ENCODE results near the gene KPNA5. TPM values are rescaled to one million over a fixed set of nuclear protein-coding genes. Genes with fewer than 3 reads are reported as not detected.
A peak's percentile ranks its signal among the peaks of the same experiment; 100 is the strongest.
"Not testable (repeated sequence)": the region's sequence is repeated elsewhere in the genome, so short reads cannot be mapped to it uniquely, and the experiment has no call there.

Gene KPNA5
- total and polyA plus RNA-seq, 3 experiments from 2014 or later, result 11.3 to 13.5 (median 12.0) TPM

- Mint-ChIP-seq H3K4me1 (peaks cover 49 to 67% (median 64%) of the 10 kb centered on the region in 3 donors), H3K36me3 (peaks cover 0 to 47% (median 17%) of the 10 kb centered on the region in 3 donors), H3K9me3 (no peaks in the 10 kb centered on the region), H3K27ac (peak overlapping the region in 5 of 8 donors; percentile 9 to 46 (median 21)), H3K27me3 (no peaks in the 10 kb centered on the region), H3K4me3 (peak overlapping the region in 1 of 7 donors; percentile 1)
- Histone ChIP-seq H3K27ac (ENCODE audit: low read depth, low read length) (no peak overlapping the region), H3K27me3 (ENCODE audit: insufficient read depth, low read length, poor library complexity, severe bottlenecking) (no peaks in the 10 kb centered on the region), H3K4me1 (ENCODE audit: insufficient read depth, low read length) (peaks cover 27% of the 10 kb centered on the region), H3K36me3 (ENCODE audit: insufficient read depth, low read length) (no peaks in the 10 kb centered on the region), H3K4me3 (ENCODE audit: low read length) (no peak overlapping the region), H3K9me3 (ENCODE audit: low read length) (no peaks in the 10 kb centered on the region)
- ChIA-PET POLR2A (no interaction called here), CTCF (interaction anchor here (0.8 to 1.6 kb wide), 2 partner anchors 14 to 374 kb away, joined by 3 to 4 read pairs; no protein-coding TSS in a partner anchor)
- DNase-seq, result no peak
Observed at GRCh38 chr6:116662202-116662601, 18.8 kb upstream of the KPNA5 start.

- Histone ChIP-seq H3K36me3 (ENCODE audit: insufficient read depth, low read length) (no peaks in the 10 kb centered on the region), H3K9me3 (ENCODE audit: low read length) (no peaks in the 10 kb centered on the region), H3K4me3 (ENCODE audit: low read length) (no peak overlapping the region), H3K27me3 (ENCODE audit: insufficient read depth, low read length, poor library complexity, severe bottlenecking) (no peaks in the 10 kb centered on the region), H3K4me1 (ENCODE audit: insufficient read depth, low read length) (peaks cover 36% of the 10 kb centered on the region), H3K27ac (ENCODE audit: low read depth, low read length) (no peak overlapping the region)
- peak overlapping the region in 2 of 8 donors; percentile 2 to 20 for H3K27ac Mint-ChIP-seq
- CTCF ChIA-PET, result no interaction called here
- POLR2A ChIA-PET, result no interaction called here
- no peak overlapping the region for H3K4me3 Mint-ChIP-seq
- no peaks in the 10 kb centered on the region for H3K9me3 Mint-ChIP-seq
- H3K27me3 Mint-ChIP-seq, result peaks cover 0 to 2% of the 10 kb centered on the region in 2 donors
- peaks cover 59 to 78% (median 74%) of the 10 kb centered on the region in 3 donors for H3K4me1 Mint-ChIP-seq
- H3K36me3 Mint-ChIP-seq, result peaks cover 0 to 41% (median 17%) of the 10 kb centered on the region in 3 donors
- DNase-seq, result no peak
Observed at GRCh38 chr6:116663308-116663707, 17.7 kb upstream of the KPNA5 start.

- H3K4me1 ChIP-seq (ENCODE audit: insufficient read depth, low read length), result peaks cover 36% of the 10 kb centered on the region
- H3K4me3 ChIP-seq (ENCODE audit: low read length); H3K27ac Mint-ChIP-seq; H3K27me3 ChIP-seq (ENCODE audit: insufficient read depth, low read length, poor library complexity, severe bottlenecking); H3K9me3 ChIP-seq (ENCODE audit: low read length); H3K27ac ChIP-seq (ENCODE audit: low read depth, low read length); H3K36me3 ChIP-seq (ENCODE audit: insufficient read depth, low read length); H3K9me3 Mint-ChIP-seq; DNase-seq; H3K27me3 Mint-ChIP-seq: not testable (repeated sequence)
- ChIA-PET POLR2A (interaction anchor here (0.7 kb wide), 1 partner anchor 275 kb away, joined by 3 read pairs; no protein-coding TSS in a partner anchor), CTCF (interaction anchor here (0.9 kb wide), 1 partner anchor 18 kb away, joined by 3 read pairs; no protein-coding TSS in a partner anchor)
- peaks cover 0 to 38% (median 16%) of the 10 kb centered on the region in 3 donors for H3K36me3 Mint-ChIP-seq
- H3K4me1 Mint-ChIP-seq, result peaks cover 62 to 81% (median 78%) of the 10 kb centered on the region in 3 donors
- H3K4me3 Mint-ChIP-seq, result peak overlapping the region in 4 of 7 donors; percentile 7 to 58 (median 24)
Observed at GRCh38 chr6:116664169-116664568, 16.8 kb upstream of the KPNA5 start.

- no peaks in the 10 kb centered on the region for H3K36me3 ChIP-seq (ENCODE audit: insufficient read depth, low read length)
- peaks cover 57 to 70% (median 68%) of the 10 kb centered on the region in 3 donors for H3K4me1 Mint-ChIP-seq
- H3K36me3 Mint-ChIP-seq, result peaks cover 2 to 31% (median 11%) of the 10 kb centered on the region in 3 donors
- H3K4me3 Mint-ChIP-seq, result peak overlapping the region; percentile 21 to 68 (median 49)
- no peak for DNase-seq
- ChIA-PET POLR2A (no interaction called here), CTCF (interaction anchor here (1.1 kb wide), 1 partner anchor 94 kb away, joined by 3 read pairs; the partner anchor contains the start of gene RWDD1)
- H3K27me3 ChIP-seq (ENCODE audit: insufficient read depth, low read length, poor library complexity, severe bottlenecking), result no peaks in the 10 kb centered on the region
- peak overlapping the region; percentile 36 for H3K27ac ChIP-seq (ENCODE audit: low read depth, low read length)
- H3K4me3 ChIP-seq (ENCODE audit: low read length), result no peak overlapping the region
- H3K4me1 ChIP-seq (ENCODE audit: insufficient read depth, low read length), result peaks cover 36% of the 10 kb centered on the region
- H3K27me3 Mint-ChIP-seq, result peaks cover 3 to 6% of the 10 kb centered on the region in 2 donors
- H3K27ac Mint-ChIP-seq, result peak overlapping the region in 2 of 8 donors; percentile 15 to 68
- no peaks in the 10 kb centered on the region for H3K9me3 ChIP-seq (ENCODE audit: low read length)
- H3K9me3 Mint-ChIP-seq, result no peaks in the 10 kb centered on the region
Observed at GRCh38 chr6:116665464-116665863, 15.5 kb upstream of the KPNA5 start.

- Mint-ChIP-seq H3K27ac (peak overlapping the region in 3 of 8 donors; percentile 6 to 66 (median 36)), H3K27me3 (peaks cover 7 to 9% of the 10 kb centered on the region in 2 donors), H3K9me3 (no peaks in the 10 kb centered on the region), H3K4me1 (peaks cover 50 to 61% (median 60%) of the 10 kb centered on the region in 3 donors), H3K36me3 (peaks cover 3 to 25% (median 11%) of the 10 kb centered on the region in 3 donors), H3K4me3 (peak overlapping the region in 6 of 7 donors; percentile 17 to 65 (median 56))
- no peak for DNase-seq
- ChIA-PET CTCF (interaction anchor here (1.1 kb wide), 1 partner anchor 96 kb away, joined by 3 read pairs; the partner anchor contains the start of gene RWDD1), POLR2A (no interaction called here)
- Histone ChIP-seq H3K9me3 (ENCODE audit: low read length) (no peaks in the 10 kb centered on the region), H3K4me3 (ENCODE audit: low read length) (peak overlapping the region; percentile 10), H3K4me1 (ENCODE audit: insufficient read depth, low read length) (peaks cover 36% of the 10 kb centered on the region), H3K27me3 (ENCODE audit: insufficient read depth, low read length, poor library complexity, severe bottlenecking) (no peaks in the 10 kb centered on the region), H3K27ac (ENCODE audit: low read depth, low read length) (peak overlapping the region; percentile 10), H3K36me3 (ENCODE audit: insufficient read depth, low read length) (no peaks in the 10 kb centered on the region)
Observed at GRCh38 chr6:116666869-116667268, 14.1 kb upstream of the KPNA5 start.

- peak overlapping the region; percentile 79 for H3K4me3 ChIP-seq (ENCODE audit: low read length)
- peak overlapping the region in 6 of 8 donors; percentile 98 to 99 (median 99) for H3K27ac Mint-ChIP-seq
- H3K4me3 Mint-ChIP-seq, result peak overlapping the region; percentile 95 to 100 (median 99)
- POLR2A ChIA-PET, result interaction anchor here (0.6 kb wide), 1 partner anchor 12 kb away, joined by 3 read pairs; no protein-coding TSS in a partner anchor
- no peaks in the 10 kb centered on the region for H3K9me3 Mint-ChIP-seq
- H3K9me3 ChIP-seq (ENCODE audit: low read length), result no peaks in the 10 kb centered on the region
- no peaks in the 10 kb centered on the region for H3K27me3 ChIP-seq (ENCODE audit: insufficient read depth, low read length, poor library complexity, severe bottlenecking)
- H3K27ac ChIP-seq (ENCODE audit: low read depth, low read length), result peak overlapping the region; percentile 85
- no peak for DNase-seq
- CTCF ChIA-PET, result interaction anchor here (0.9 to 1.5 kb wide), 2 partner anchors 11 to 18 kb away, joined by 3 to 4 read pairs; no protein-coding TSS in a partner anchor
- peaks cover 43 to 54% (median 53%) of the 10 kb centered on the region in 3 donors for H3K4me1 Mint-ChIP-seq
- peaks cover 11 to 12% of the 10 kb centered on the region in 2 donors for H3K27me3 Mint-ChIP-seq
- H3K4me1 ChIP-seq (ENCODE audit: insufficient read depth, low read length), result peaks cover 36% of the 10 kb centered on the region
- no peaks in the 10 kb centered on the region for H3K36me3 ChIP-seq (ENCODE audit: insufficient read depth, low read length)
- peaks cover 3 to 23% (median 7%) of the 10 kb centered on the region in 3 donors for H3K36me3 Mint-ChIP-seq
Observed at GRCh38 chr6:116667623-116668022, 13.4 kb upstream of the KPNA5 start.

GRCh38 chr6:116672306-116672705, 8.7 kb upstream of the KPNA5 start:
- POLR2A ChIA-PET, result no interaction called here
- no peak for DNase-seq
- no peaks in the 10 kb centered on the region for H3K9me3 ChIP-seq (ENCODE audit: low read length)

GRCh38 chr6:116676021-116676420, 5.0 kb upstream of the KPNA5 start:
- ChIA-PET POLR2A (no interaction called here), CTCF (no interaction called here)
- Mint-ChIP-seq H3K4me3 (peak overlapping the region in 1 of 7 donors; percentile 46), H3K4me1 (peaks cover 12 to 20% (median 13%) of the 10 kb centered on the region in 3 donors), H3K27ac (no peak overlapping the region), H3K36me3 (peaks cover 0 to 5% (median 0%) of the 10 kb centered on the region in 3 donors), H3K9me3 (no peaks in the 10 kb centered on the region), H3K27me3 (peaks cover 5 to 6% of the 10 kb centered on the region in 2 donors)
- Histone ChIP-seq H3K4me3 (ENCODE audit: low read length) (no peak overlapping the region), H3K4me1 (ENCODE audit: insufficient read depth, low read length) (peaks cover 9% of the 10 kb centered on the region), H3K9me3 (ENCODE audit: low read length) (no peaks in the 10 kb centered on the region), H3K27ac (ENCODE audit: low read depth, low read length) (no peak overlapping the region), H3K36me3 (ENCODE audit: insufficient read depth, low read length) (no peaks in the 10 kb centered on the region), H3K27me3 (ENCODE audit: insufficient read depth, low read length, poor library complexity, severe bottlenecking) (no peaks in the 10 kb centered on the region)
- no peak for DNase-seq

More at GRCh38 chr6:116672306-116672705, 8.7 kb upstream of the KPNA5 start:
- Histone ChIP-seq H3K27ac (ENCODE audit: low read depth, low read length) (no peak overlapping the region), H3K4me3 (ENCODE audit: low read length) (no peak overlapping the region), H3K27me3 (ENCODE audit: insufficient read depth, low read length, poor library complexity, severe bottlenecking) (no peaks in the 10 kb centered on the region), H3K36me3 (ENCODE audit: insufficient read depth, low read length) (no peaks in the 10 kb centered on the region), H3K4me1 (ENCODE audit: insufficient read depth, low read length) (peaks cover 8% of the 10 kb centered on the region)
- H3K4me1 Mint-ChIP-seq, result peaks cover 12 to 13% (median 13%) of the 10 kb centered on the region in 3 donors
- peaks cover 11 to 12% of the 10 kb centered on the region in 2 donors for H3K27me3 Mint-ChIP-seq
- peak overlapping the region in 1 of 8 donors; percentile 29 for H3K27ac Mint-ChIP-seq
- H3K4me3 Mint-ChIP-seq, result peak overlapping the region in 1 of 7 donors; percentile 68
- CTCF ChIA-PET, result no interaction called here
- H3K36me3 Mint-ChIP-seq, result peaks cover 0 to 6% (median 3%) of the 10 kb centered on the region in 3 donors
- no peaks in the 10 kb centered on the region for H3K9me3 Mint-ChIP-seq

Data from CD8-positive, alpha-beta memory T cell (primary cell).